Stimulated activated CD4-positive, alpha-beta T cell treated with anti-CD3 and anti-CD28 coated beads, Interleukin-2, amount 100 ng/mL, for 4 hours (primary cell): Measurements from ENCODE around the gene SF3A2.

Experiments used
- DNase-seq: peaks from one replicate; pipeline ENCODE4 v3.0.0-alpha.2; 2020; ENCODE audit warnings: low read depth

Gene SF3A2

GRCh38 chr19:2240881-2241760 lies 4.5 kb downstream of the SF3A2 start:
- no peak for DNase-seq

GRCh38 chr19:2242092-2242537 lies 5.5 kb downstream of the SF3A2 start:
- DNase-seq = no peak

- DNase-seq = no peak
Measured at GRCh38 chr19:2242816-2243215, 6.2 kb downstream of the SF3A2 start.

GRCh38 chr19:2243274-2244124 lies 6.9 kb downstream of the SF3A2 start:
- DNase-seq = no peak

GRCh38 chr19:2244125-2244411 lies 7.4 kb downstream of the SF3A2 start:
- DNase-seq = no peak

GRCh38 chr19:2244486-2244885 lies 7.9 kb downstream of the SF3A2 start:
- DNase-seq = no peak

- no peak for DNase-seq
Measured at GRCh38 chr19:2245273-2245672, 8.6 kb downstream of the SF3A2 start.

- no peak for DNase-seq
Measured at GRCh38 chr19:2246014-2246620, 9.5 kb downstream of the SF3A2 start.

GRCh38 chr19:2246801-2247361 lies 10.3 kb downstream of the SF3A2 start:
- no peak for DNase-seq

GRCh38 chr19:2247433-2248101 lies 10.9 kb downstream of the SF3A2 start:
- no peak for DNase-seq

- DNase-seq = no peak
Measured at GRCh38 chr19:2248136-2249009, 11.7 kb downstream of the SF3A2 start.

GRCh38 chr19:2249010-2249866 lies 12.6 kb downstream of the SF3A2 start, which contains the start of gene AMH:
Gene AMH, plus strand, starts transcription at chr19:2249323. Its CDS starts 10 bp downstream, at chr19:2249333.
- DNase-seq = no peak

- no peak for DNase-seq
Measured at GRCh38 chr19:2249880-2250765, 13.5 kb downstream of the SF3A2 start.

GRCh38 chr19:2250766-2251105 lies 14.1 kb downstream of the SF3A2 start:
- no peak for DNase-seq

GRCh38 chr19:2251106-2252054 lies 14.8 kb downstream of the SF3A2 start:
- no peak for DNase-seq

GRCh38 chr19:2252055-2252796 lies 15.6 kb downstream of the SF3A2 start:
- no peak for DNase-seq

- DNase-seq = no peak
Measured at GRCh38 chr19:2252797-2253105, 16.1 kb downstream of the SF3A2 start.
